HepG2 (cell line): ENCODE results near the gene CAB39. TPM values are rescaled to one million over a fixed set of nuclear protein-coding genes. Genes with fewer than 3 reads are reported as not detected.

Experiments
- FOXO1 ChIP-seq: sonication (generic); formaldehyde crosslinking; IDR thresholded peaks from 2 replicates; pipeline ENCODE4 v1.4.0; 2020; ENCODE audit warnings: missing genetic modification reagents
- GATA4 ChIP-seq: sonication (generic); IDR thresholded peaks from 2 replicates; pipeline ENCODE4 v1.6.1; 2016; ENCODE audit warnings: antibody characterized with exemption, low read depth, borderline replicate concordance
- HOXD1 ChIP-seq: sonication (generic); formaldehyde crosslinking; IDR thresholded peaks from 2 replicates; pipeline ENCODE4 v1.5.0; 2020; ENCODE audit warnings: missing genetic modification reagents
- JUN ChIP-seq: sonication (generic); formaldehyde crosslinking; IDR thresholded peaks from 2 replicates; pipeline ENCODE4 v1.4.0; 2020; ENCODE audit warnings: mild to moderate bottlenecking, missing genetic modification reagents
- NCOA1 ChIP-seq: sonication (generic); formaldehyde crosslinking; IDR thresholded peaks from 2 replicates; pipeline ENCODE4 v1.9.0; 2021; ENCODE audit warnings: missing genetic modification reagents
- PAF1 ChIP-seq: IDR thresholded peaks from 2 replicates; pipeline ENCODE4 v1.6.1; 2016; ENCODE audit warnings: missing genetic modification reagents, missing compliant biosample characterization
- PCBP1 ChIP-seq: fragments of 200-400 bp; formaldehyde crosslinking; IDR thresholded peaks from 2 replicates; pipeline ENCODE4 v1.6.1; 2017; ENCODE audit warnings: mild to moderate bottlenecking, low read depth, low read length, borderline replicate concordance
- PHB2 ChIP-seq: fragments of 450-650 bp; IDR thresholded peaks from 2 replicates; pipeline ENCODE4 v1.6.1; 2018; ENCODE audit not compliant: partially characterized antibody
- PITX1 ChIP-seq: sonication (generic); formaldehyde crosslinking; IDR thresholded peaks from 2 replicates; pipeline ENCODE4 v1.5.1; 2020; ENCODE audit warnings: mild to moderate bottlenecking, missing genetic modification reagents
- RFX1 ChIP-seq: fragments of 450-650 bp; IDR thresholded peaks from 2 replicates; pipeline ENCODE4 v1.6.1; 2017
- SAFB2 ChIP-seq: sonication (generic); formaldehyde crosslinking; IDR thresholded peaks from 2 replicates; pipeline ENCODE4 v1.5.1; 2020; ENCODE audit warnings: missing genetic modification reagents, low read depth, mild to moderate bottlenecking, borderline replicate concordance
- SP2 ChIP-seq: sonication (generic); formaldehyde crosslinking; IDR thresholded peaks from 2 replicates; pipeline ENCODE4 v1.5.1; 2020; ENCODE audit warnings: mild to moderate bottlenecking, missing genetic modification reagents
- SRY ChIP-seq: sonication (generic); formaldehyde crosslinking; IDR thresholded peaks from 2 replicates; pipeline ENCODE4 v1.8.0; 2022; ENCODE audit warnings: mild to moderate bottlenecking, missing genetic modification reagents
- ZBTB42 ChIP-seq: sonication (generic); formaldehyde crosslinking; IDR thresholded peaks from 2 replicates; pipeline ENCODE4 v1.5.0; 2020; ENCODE audit warnings: mild to moderate bottlenecking, missing genetic modification reagents
- ZNF605 ChIP-seq: sonication (generic); formaldehyde crosslinking; IDR thresholded peaks from 2 replicates; pipeline ENCODE4 v1.8.0; 2022; ENCODE audit warnings: mild to moderate bottlenecking, missing genetic modification reagents
- ZNF607 ChIP-seq: sonication (generic); formaldehyde crosslinking; IDR thresholded peaks from 2 replicates; pipeline ENCODE4 v1.5.1; 2020; ENCODE audit warnings: missing genetic modification reagents, mild to moderate bottlenecking, borderline replicate concordance
- ZNF629 ChIP-seq: sonication (generic); formaldehyde crosslinking; conservative IDR thresholded peaks from 2 replicates; pipeline ENCODE4 v1.5.0; 2020; ENCODE audit warnings: missing genetic modification reagents
- ZNF761 ChIP-seq: sonication (generic); formaldehyde crosslinking; conservative IDR thresholded peaks from 2 replicates; pipeline ENCODE4 v1.4.0; 2020; ENCODE audit warnings: mild to moderate bottlenecking, missing genetic modification reagents
- polyA plus RNA-seq, 8 experiments: library from polyadenylated mRNA; depleted of rRNA in 3 of 8; stranded (reverse) in 7 of 8; unstranded in 1 of 8; fragments of >200 nt; fragmentation: Illumina TruSeq in 4 of 8; extraction: Trizol in 4 of 8; gene quantifications; 2 replicates each; pipeline versions ENCODE4 v1.2.1 to v1.2.3, GENCODE V29; 2011 to 2016; ENCODE audit warnings: low read depth in 4 of 8, missing spikeins in 1 of 8, mixed read lengths in 1 of 8; ENCODE audit not compliant: insufficient read depth in 1 of 8
- total RNA-seq, 5 experiments: library from RNA; depleted of rRNA; stranded (reverse); fragments of >200 nt; fragmentation: Illumina TruSeq; extraction: Trizol; gene quantifications; 2 replicates each; pipeline ENCODE4 v1.2.3, GENCODE V29; 2016; ENCODE audit warnings: low read depth in 1 of 5
- TF ChIP-seq, protein P1 (sequence below): sonication (generic); formaldehyde crosslinking; IDR thresholded peaks from 2 replicates; pipeline ENCODE4 v1.8.0; 2022; ENCODE audit warnings: mild to moderate bottlenecking, missing genetic modification reagents
- TF ChIP-seq, protein P2 (sequence below): sonication (generic); formaldehyde crosslinking; IDR thresholded peaks from 2 replicates; pipeline ENCODE4 v1.8.0; 2022; ENCODE audit warnings: mild to moderate bottlenecking, missing genetic modification reagents, moderate library complexity
- TF ChIP-seq, protein P3 (sequence below): sonication (generic); formaldehyde crosslinking; IDR thresholded peaks from 2 replicates; pipeline ENCODE4 v1.5.0; 2020; ENCODE audit warnings: mild to moderate bottlenecking, missing genetic modification reagents
- TF ChIP-seq, protein P4 (sequence below): sonication (generic); formaldehyde crosslinking; IDR thresholded peaks from 2 replicates; pipeline ENCODE4 v1.4.0; 2020; ENCODE audit warnings: mild to moderate bottlenecking, missing genetic modification reagents
- TF ChIP-seq, protein P5 (sequence below): IDR thresholded peaks from 2 replicates; pipeline ENCODE4 v1.6.1; 2016; ENCODE audit warnings: missing compliant biosample characterization, missing genetic modification reagents, borderline replicate concordance

Gene CAB39
- total and polyA plus RNA-seq, 2 of the 13 experiments (the other 11 are each of a cell fraction or from before 2014, with no cell fraction given), result 19.3 to 45.3 TPM

DNA sequence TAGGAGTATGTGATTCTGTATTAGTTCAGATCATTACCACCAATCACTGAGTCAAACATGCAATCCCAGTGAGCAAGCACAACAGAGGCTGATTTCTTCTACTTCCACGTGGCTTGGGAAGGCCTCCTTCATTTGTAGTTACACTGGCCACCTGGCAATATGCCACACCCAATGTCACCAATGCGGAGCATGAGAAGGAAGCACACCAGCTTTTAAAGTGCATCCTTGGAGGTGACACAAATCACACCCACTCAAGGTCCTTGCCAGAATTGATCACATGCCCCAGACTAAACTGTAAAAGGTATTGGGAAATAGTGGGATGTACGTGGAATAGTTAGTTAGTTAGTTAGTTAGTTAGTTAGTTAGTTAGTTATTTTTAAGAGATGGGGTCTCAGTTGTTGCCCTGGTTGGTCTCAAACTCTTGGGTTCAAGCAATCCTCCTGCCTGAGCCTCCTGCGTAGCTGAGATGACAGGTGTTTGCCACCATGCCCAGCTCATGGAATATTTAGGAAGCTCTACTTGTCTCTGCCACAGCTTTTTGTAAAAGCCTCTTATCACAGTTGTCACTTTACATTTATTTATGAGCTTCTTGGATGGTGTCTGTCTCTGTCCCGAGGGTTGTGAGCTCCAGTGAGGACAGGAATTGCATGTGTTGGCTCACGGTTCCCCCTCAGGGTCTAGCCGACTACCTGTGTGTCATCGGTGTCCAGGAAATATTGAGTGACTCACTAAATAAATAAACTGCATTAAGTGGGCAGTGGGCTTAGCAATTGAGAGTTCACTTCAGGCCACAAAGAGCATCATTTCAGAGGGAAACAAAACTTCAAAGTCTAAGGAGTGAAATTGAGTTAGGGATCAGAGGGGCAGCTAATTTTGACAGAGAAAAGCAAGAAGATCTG lies 28.1 kb upstream of the CAB39 start (continued):
- no peak for TF ChIP-seq PHB2
- no peak for TF ChIP-seq FOXO1 (CRISPR knock-in tag)
- TF ChIP-seq, protein P1, sequence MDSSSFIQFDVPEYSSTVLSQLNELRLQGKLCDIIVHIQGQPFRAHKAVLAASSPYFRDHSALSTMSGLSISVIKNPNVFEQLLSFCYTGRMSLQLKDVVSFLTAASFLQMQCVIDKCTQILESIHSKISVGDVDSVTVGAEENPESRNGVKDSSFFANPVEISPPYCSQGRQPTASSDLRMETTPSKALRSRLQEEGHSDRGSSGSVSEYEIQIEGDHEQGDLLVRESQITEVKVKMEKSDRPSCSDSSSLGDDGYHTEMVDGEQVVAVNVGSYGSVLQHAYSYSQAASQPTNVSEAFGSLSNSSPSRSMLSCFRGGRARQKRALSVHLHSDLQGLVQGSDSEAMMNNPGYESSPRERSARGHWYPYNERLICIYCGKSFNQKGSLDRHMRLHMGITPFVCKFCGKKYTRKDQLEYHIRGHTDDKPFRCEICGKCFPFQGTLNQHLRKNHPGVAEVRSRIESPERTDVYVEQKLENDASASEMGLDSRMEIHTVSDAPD (CRISPR knock-in tag), result no peak
- no peak for TF ChIP-seq ZNF761 (CRISPR knock-in tag)
- TF ChIP-seq, protein P2, sequence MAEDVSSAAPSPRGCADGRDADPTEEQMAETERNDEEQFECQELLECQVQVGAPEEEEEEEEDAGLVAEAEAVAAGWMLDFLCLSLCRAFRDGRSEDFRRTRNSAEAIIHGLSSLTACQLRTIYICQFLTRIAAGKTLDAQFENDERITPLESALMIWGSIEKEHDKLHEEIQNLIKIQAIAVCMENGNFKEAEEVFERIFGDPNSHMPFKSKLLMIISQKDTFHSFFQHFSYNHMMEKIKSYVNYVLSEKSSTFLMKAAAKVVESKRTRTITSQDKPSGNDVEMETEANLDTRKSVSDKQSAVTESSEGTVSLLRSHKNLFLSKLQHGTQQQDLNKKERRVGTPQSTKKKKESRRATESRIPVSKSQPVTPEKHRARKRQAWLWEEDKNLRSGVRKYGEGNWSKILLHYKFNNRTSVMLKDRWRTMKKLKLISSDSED (CRISPR knock-in tag), result no peak
- TF ChIP-seq, protein P3, sequence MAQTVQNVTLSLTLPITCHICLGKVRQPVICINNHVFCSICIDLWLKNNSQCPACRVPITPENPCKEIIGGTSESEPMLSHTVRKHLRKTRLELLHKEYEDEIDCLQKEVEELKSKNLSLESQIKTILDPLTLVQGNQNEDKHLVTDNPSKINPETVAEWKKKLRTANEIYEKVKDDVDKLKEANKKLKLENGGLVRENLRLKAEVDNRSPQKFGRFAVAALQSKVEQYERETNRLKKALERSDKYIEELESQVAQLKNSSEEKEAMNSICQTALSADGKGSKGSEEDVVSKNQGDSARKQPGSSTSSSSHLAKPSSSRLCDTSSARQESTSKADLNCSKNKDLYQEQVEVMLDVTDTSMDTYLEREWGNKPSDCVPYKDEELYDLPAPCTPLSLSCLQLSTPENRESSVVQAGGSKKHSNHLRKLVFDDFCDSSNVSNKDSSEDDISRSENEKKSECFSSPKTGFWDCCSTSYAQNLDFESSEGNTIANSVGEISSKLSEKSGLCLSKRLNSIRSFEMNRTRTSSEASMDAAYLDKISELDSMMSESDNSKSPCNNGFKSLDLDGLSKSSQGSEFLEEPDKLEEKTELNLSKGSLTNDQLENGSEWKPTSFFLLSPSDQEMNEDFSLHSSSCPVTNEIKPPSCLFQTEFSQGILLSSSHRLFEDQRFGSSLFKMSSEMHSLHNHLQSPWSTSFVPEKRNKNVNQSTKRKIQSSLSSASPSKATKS (CRISPR knock-in tag), result no peak
- no peak for TF ChIP-seq ZBTB42 (CRISPR knock-in tag)
- no peak for TF ChIP-seq HOXD1 (CRISPR knock-in tag)
- TF ChIP-seq SP2 (CRISPR knock-in tag), result no peak
- TF ChIP-seq, protein P4, sequence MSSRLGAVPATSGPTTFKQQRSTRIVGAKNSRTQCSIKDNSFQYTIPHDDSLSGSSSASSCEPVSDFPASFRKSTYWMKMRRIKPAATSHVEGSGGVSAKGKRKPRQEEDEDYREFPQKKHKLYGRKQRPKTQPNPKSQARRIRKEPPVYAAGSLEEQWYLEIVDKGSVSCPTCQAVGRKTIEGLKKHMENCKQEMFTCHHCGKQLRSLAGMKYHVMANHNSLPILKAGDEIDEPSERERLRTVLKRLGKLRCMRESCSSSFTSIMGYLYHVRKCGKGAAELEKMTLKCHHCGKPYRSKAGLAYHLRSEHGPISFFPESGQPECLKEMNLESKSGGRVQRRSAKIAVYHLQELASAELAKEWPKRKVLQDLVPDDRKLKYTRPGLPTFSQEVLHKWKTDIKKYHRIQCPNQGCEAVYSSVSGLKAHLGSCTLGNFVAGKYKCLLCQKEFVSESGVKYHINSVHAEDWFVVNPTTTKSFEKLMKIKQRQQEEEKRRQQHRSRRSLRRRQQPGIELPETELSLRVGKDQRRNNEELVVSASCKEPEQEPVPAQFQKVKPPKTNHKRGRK (CRISPR knock-in tag), result no peak
- TF ChIP-seq JUN (CRISPR knock-in tag), result no peak
- no peak for TF ChIP-seq PAF1
- TF ChIP-seq SAFB2, result no peak
- TF ChIP-seq NCOA1 (CRISPR knock-in tag), result no peak
- 0 out of 2 replicates have a peak, but pooled peaks have one; percentile 40 for TF ChIP-seq ZNF605 (CRISPR knock-in tag)
- no peak for TF ChIP-seq GATA4
- TF ChIP-seq, protein P5, sequence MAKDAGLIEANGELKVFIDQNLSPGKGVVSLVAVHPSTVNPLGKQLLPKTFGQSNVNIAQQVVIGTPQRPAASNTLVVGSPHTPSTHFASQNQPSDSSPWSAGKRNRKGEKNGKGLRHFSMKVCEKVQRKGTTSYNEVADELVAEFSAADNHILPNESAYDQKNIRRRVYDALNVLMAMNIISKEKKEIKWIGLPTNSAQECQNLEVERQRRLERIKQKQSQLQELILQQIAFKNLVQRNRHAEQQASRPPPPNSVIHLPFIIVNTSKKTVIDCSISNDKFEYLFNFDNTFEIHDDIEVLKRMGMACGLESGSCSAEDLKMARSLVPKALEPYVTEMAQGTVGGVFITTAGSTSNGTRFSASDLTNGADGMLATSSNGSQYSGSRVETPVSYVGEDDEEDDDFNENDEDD (CRISPR knock-in tag), result no peak
- no peak for TF ChIP-seq RFX1
- TF ChIP-seq PCBP1, result no peak
- no peak for TF ChIP-seq ZNF629 (CRISPR knock-in tag)
- no peak for TF ChIP-seq PITX1
- TF ChIP-seq ZNF607 (CRISPR knock-in tag), result no peak
- no peak for TF ChIP-seq SRY (CRISPR knock-in tag)
